22Rv1 (cell line): ENCODE measurements around the gene SEC24C.

Source experiments
- H3K27ac ChIP-seq: fragments of 450-650 bp; 2 replicates; pipeline ENCODE4 v1.5.1; 2017
- ZFX ChIP-seq: fragments of 450-650 bp; IDR thresholded peaks from 2 replicates; pipeline ENCODE4 v1.6.1; 2017; ENCODE audit warnings: antibody characterized with exemption, borderline replicate concordance
- TF ChIP-seq, protein P1 (sequence below): fragments of 450-650 bp; IDR thresholded peaks from 2 replicates; pipeline ENCODE4 v1.5.1; 2017; ENCODE audit warnings: mild to moderate bottlenecking

Gene SEC24C

DNA sequence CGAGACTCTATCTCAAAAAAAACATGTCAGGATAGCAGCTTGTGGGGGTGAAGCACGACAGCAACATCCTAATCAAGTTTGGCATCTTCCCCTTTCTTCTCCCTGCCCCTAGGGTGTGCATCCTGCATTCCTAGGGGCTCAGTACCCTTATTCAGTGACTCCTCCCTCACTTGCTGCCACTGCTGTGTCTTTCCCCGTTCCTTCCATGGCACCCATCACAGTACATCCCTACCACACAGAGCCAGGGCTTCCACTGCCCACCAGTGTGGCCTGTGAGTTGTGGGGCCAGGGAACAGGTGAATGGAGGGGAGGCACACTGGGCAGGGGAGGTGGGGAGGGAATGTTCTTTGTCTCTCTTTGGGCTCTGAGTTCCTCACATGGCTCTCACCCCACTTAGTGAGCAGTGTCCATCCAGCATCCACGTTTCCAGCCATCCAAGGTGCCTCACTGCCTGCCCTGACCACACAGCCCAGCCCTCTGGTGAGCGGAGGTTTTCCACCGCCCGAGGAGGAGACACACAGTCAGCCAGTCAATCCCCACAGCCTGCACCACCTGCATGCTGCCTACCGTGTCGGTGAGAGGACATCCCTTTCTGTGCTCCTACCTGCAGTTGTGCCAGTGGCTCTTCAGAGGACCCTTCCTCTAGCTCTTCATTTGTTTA, 55.9 kb downstream of the SEC24C start:
- no peak for TF ChIP-seq ZFX
- TF ChIP-seq, protein P1, sequence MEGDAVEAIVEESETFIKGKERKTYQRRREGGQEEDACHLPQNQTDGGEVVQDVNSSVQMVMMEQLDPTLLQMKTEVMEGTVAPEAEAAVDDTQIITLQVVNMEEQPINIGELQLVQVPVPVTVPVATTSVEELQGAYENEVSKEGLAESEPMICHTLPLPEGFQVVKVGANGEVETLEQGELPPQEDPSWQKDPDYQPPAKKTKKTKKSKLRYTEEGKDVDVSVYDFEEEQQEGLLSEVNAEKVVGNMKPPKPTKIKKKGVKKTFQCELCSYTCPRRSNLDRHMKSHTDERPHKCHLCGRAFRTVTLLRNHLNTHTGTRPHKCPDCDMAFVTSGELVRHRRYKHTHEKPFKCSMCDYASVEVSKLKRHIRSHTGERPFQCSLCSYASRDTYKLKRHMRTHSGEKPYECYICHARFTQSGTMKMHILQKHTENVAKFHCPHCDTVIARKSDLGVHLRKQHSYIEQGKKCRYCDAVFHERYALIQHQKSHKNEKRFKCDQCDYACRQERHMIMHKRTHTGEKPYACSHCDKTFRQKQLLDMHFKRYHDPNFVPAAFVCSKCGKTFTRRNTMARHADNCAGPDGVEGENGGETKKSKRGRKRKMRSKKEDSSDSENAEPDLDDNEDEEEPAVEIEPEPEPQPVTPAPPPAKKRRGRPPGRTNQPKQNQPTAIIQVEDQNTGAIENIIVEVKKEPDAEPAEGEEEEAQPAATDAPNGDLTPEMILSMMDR: no peak
- H3K27ac ChIP-seq: 0 out of 2 replicates have a peak overlapping the region, but pooled peaks have one; percentile 5

DNA sequence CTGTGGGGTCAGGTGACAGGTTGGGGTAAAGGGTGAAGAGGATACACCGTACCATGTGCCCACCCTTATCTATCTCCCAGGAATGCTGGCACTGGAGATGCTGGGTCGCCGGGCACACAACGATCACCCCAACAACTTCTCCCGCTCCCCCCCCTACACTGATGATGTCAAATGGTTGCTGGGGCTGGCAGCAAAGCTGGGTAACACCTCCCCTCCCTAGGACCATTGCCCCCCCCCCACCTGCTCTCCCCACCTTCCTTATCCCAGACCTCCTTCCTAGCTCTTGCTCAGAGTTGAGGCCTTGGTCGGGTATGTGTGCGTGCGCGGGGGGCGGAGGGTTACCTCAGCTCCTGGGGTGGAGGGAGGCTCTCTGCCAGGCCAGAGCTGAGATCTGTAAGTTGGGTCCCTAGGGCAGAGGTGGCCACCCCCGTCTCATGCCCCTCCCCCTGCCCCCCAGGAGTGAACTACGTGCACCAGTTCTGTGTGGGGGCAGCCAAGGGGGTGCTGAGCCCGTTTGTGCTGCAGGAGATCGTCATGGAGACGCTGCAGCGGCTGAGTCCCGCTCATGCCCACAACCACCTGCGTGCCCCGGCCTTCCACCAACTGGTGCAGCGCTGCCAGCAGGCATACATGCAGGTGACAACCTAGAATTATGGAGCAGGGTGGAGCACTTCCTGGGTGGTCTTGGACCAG, 56.5 kb downstream of the SEC24C start:
- peak overlapping the region; percentile 31; the same call in 1 of the 2 replicates for H3K27ac ChIP-seq
- TF ChIP-seq, protein P1: no peak
- TF ChIP-seq ZFX: no peak

- peak overlapping the region; percentile 31; the same call in 1 of the 2 replicates for H3K27ac ChIP-seq
- TF ChIP-seq, protein P1: no peak
- no peak for TF ChIP-seq ZFX
These were observed 57.0 kb downstream of the SEC24C start for GRCh38 chr10:73801253-73801590.

DNA sequence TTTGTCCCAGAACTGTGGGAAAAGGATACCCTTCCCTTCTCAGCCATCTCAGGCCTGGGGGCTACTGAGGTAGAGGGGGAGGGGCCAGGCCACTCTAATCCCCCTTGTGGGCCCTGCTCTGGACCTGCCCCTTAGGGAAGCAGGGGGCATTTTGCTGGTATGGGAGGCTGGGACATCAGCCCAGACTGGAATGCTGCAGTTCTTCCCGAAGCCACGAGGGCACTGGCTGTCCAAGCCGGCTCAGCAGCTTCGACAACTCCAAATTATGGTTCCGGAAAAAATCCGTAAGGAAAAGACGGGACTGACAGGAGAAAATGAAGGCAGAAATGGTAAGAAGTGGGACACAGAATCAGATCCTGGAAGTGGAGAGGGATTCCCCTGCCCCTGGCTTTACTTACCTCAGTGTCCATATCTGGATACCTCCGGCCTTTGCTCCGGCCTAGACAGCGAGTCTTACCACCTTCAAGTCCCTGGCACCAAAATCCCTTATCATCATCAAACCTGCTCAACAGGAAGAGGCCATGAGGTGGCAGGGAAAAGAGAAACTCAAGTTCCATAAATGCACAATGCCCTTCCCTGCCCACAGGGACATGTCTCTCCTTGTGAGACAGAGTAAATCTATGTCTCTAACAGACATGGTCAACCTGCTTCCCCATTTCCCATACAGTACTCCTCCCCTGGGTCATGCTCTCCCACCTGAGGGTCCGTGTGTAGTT, 58.3 kb downstream of the SEC24C start:
- H3K27ac ChIP-seq: peak overlapping the region; percentile 31
- TF ChIP-seq, protein P1: no peak
- TF ChIP-seq ZFX: no peak

GRCh38 chr10:73803680-73804286, 59.6 kb downstream of the SEC24C start:
- no peak for TF ChIP-seq ZFX
- TF ChIP-seq, protein P1: no peak
- H3K27ac ChIP-seq: no peak overlapping the region

DNA sequence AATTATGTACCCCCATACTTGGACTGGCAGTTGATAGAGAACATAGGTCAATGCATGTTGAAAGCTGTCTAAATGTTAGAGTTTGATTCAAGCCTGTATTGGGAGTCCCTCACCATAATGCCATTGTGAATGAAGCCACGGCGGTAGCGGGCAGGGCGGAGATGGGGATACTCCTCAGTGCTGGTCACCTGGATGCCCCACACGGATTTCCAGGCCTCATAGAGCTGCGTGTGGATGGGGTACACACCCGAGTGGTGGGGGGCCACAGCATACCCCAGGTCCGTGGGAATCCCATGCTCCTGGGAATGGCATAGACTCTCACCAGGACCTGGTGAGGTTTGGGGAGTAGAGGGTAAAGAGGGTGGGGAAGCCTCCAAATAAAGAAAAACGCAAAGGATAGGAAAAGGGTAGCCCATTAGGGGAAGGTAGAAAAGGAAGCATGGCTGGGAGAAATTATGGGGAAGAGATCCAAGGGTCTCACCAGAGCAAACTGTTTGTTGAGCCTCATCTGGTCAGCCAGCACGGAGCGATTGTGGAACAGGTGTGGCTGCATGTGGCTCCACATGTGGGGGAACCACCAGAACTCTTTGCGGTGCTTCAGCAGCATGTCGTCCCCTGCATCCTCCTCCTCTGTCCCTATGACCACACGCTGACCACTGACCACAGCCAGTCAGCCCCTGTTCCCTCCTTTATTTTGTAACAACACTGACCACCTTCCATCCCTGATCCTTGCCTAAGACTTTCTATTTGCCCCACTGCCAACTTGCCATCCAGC, 62.2 kb downstream of the SEC24C start:
- no peak for TF ChIP-seq ZFX
- TF ChIP-seq, protein P1: no peak
- no peak overlapping the region for H3K27ac ChIP-seq
